ENCODE data around the gene VPS9D1. TPM values are rescaled to one million over a fixed set of nuclear protein-coding genes. Genes with fewer than 3 reads are reported as not detected.
"Not testable (repeated sequence)": the region's sequence is repeated elsewhere in the genome, so short reads cannot be mapped to it uniquely, and the experiment has no call there.

Gene VPS9D1
- total RNA-seq, 1 donor from 2014 or later: 9.1 TPM

GRCh38 chr16:89668790-89669158 lies 51.9 kb downstream of the VPS9D1 start:
- no peak for DNase-seq (ENCODE audit: low spot score)

- no peak for DNase-seq (ENCODE audit: low spot score)
Measured at GRCh38 chr16:89667633-89668032, 53.1 kb downstream of the VPS9D1 start.

- DNase-seq (ENCODE audit: low spot score): not testable (repeated sequence)
Measured at GRCh38 chr16:89667000-89667399, 53.7 kb downstream of the VPS9D1 start.

DNA sequence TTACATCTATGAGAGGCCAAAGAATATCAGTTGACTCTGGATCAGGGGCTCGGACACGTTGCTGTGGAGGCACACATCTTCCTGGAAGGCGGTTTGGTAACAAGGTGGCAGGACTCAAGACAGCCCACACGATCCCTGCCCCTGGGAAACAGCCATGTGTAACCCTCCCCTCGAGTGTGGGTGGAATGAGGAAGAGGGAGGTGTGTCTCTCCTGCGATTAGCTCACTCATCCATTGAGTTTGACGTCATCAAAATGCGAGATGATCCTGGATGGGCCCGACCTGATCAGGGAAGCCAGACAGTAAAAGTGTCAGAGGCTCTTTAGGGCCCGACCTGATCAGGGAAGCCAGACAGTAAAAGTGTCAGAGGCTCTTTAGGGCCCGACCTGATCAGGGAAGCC lies 56.5 kb downstream of the VPS9D1 start:
- not testable (repeated sequence) for DNase-seq (ENCODE audit: low spot score)

- DNase-seq (ENCODE audit: low spot score): no peak
Measured at GRCh38 chr16:89661215-89661614, 59.5 kb downstream of the VPS9D1 start.

GRCh38 chr16:89660146-89660545 lies 60.6 kb downstream of the VPS9D1 start:
- no peak for DNase-seq (ENCODE audit: low spot score)

DNA sequence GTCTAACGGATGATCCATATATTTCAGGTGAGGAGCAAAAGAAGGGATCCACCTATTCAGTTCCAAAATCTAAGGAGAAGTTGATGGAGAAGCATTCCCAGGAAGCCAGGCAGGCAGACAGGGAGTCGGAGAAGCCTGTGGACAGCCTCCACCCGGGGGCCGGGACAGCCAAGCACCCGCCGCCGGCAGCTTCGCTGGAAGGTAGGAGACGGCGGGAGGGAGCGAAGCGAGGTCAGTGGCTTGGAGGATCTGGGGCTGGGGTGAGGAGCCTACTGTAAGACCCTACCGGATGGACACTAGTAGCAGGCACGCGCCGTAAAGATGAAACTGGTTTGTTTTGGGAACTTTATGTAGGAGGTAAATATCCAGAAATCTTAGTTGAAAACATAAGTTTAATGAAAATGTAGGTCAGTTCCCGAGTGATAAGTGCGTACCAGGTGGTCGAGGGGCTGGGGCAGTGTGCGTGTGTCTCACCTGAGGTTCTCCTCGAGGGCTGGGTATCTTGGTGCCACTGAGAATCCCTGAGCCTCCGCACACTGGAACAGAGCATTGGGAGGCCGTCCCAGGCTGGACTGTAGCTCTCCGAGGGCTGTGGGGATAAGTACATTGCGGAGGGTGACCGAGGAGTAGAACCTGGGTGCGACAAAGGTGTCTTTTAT lies 62.3 kb downstream of the VPS9D1 start:
- no peak for DNase-seq (ENCODE audit: low spot score)

DNA sequence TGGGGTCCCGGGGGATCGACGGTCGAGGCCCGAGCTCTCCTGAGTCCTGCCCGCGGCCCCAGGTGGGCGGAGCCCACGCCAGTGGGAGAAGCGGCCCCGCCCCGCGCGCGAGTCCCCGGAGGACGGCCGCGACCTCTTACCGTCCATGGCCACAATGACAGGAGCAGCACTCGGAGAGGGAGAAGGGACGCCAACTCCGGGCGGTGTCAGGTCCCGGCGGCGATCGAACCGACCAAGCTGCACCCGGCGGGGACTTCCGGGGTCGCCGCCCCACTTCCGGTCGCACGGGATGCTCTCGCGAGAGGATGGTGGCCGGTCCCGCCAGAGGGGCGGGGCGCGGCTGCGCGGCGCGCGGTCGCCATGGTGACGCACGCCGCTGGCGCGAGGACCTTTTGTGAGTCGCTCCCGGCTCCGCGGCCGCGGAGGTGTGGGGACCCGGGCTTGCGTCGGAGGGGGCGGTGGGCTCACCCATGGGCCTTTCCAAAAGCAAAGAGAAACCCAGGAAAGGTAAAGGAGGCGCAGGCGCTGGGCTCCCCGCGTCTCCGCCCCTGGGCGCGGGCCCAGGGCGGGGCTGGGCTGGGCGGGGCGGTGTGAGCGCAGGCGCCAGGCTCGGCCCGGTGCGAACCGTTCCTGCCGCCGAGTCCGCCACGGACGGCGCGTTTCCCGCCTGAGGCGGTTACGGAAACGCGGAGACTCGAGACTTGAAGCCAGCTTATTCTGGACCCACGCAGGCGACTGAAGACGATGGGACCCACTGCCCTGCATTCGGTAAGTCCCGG lies 63.1 kb downstream of the VPS9D1 start, which contains the start of the genes CHMP1A and SPATA33:
Gene CHMP1A (minus strand): TSS at position 267 of the 779 bp plus-strand sequence. CDS start 120 bp downstream, at position 147.
Gene SPATA33 (plus strand): TSS at position 395 of the 779 bp plus-strand sequence. CDS start 76 bp downstream, at position 471.
- DNase-seq (ENCODE audit: low spot score): peak; percentile 81

Other genes with a start within 250 kb of the VPS9D1 start
- 43.8 TPM for gene ANKRD11, start 230.3 kb downstream of the VPS9D1 start, total RNA-seq (ENCODE audit: insufficient read depth, low replicate concordance)
- 121 TPM for gene SPG7, start 212.5 kb downstream of the VPS9D1 start, total RNA-seq (ENCODE audit: insufficient read depth, low replicate concordance)
- gene RPL13, start 160.2 kb downstream of the VPS9D1 start, total RNA-seq (ENCODE audit: insufficient read depth, low replicate concordance): 2,788 TPM
- gene CPNE7, start 145.1 kb downstream of the VPS9D1 start, total RNA-seq (ENCODE audit: insufficient read depth, low replicate concordance): not detected
- gene DPEP1, start 107.3 kb downstream of the VPS9D1 start, total RNA-seq (ENCODE audit: insufficient read depth, low replicate concordance): 5.5 TPM
- 43.6 TPM for gene CHMP1A, start 63.2 kb downstream of the VPS9D1 start, total RNA-seq (ENCODE audit: insufficient read depth, low replicate concordance)
- 1.9 TPM for gene SPATA33, start 63.1 kb downstream of the VPS9D1 start, total RNA-seq (ENCODE audit: insufficient read depth, low replicate concordance)
- gene CDK10, start 34.2 kb downstream of the VPS9D1 start, total RNA-seq (ENCODE audit: insufficient read depth, low replicate concordance): 35.4 TPM
- 12.5 TPM for gene SPATA2L, start 19.2 kb downstream of the VPS9D1 start, total RNA-seq (ENCODE audit: insufficient read depth, low replicate concordance)
- gene ZNF276, start 639 bp upstream of the VPS9D1 start, total RNA-seq (ENCODE audit: insufficient read depth, low replicate concordance): 14.9 TPM
- gene FANCA, start 95.7 kb upstream of the VPS9D1 start, total RNA-seq (ENCODE audit: insufficient read depth, low replicate concordance): 34.7 TPM
- 2.2 TPM for gene SPIRE2, start 107.6 kb upstream of the VPS9D1 start, total RNA-seq (ENCODE audit: insufficient read depth, low replicate concordance)
- gene TCF25, start 152.7 kb upstream of the VPS9D1 start, total RNA-seq (ENCODE audit: insufficient read depth, low replicate concordance): 121 TPM
- gene MC1R, start 198.0 kb upstream of the VPS9D1 start, total RNA-seq (ENCODE audit: insufficient read depth, low replicate concordance): 4.3 TPM
- gene TUBB3, start 202.4 kb upstream of the VPS9D1 start, total RNA-seq (ENCODE audit: insufficient read depth, low replicate concordance): 63.3 TPM
- gene DEF8, start 227.9 kb upstream of the VPS9D1 start, total RNA-seq (ENCODE audit: insufficient read depth, low replicate concordance): 58.7 TPM

Measured in umbilical cord (tissue), 2 donors.